NK-92 treated with Interleukin-12 subunit alpha and Interleukin-12 subunit beta, amount 100 ng/mL, for 24 hours (cell line): ENCODE measurements around the gene INSIG1.

Source experiments
- DNase-seq: peaks from one replicate; lab custom pipeline; 2025; lab: John Stamatoyannopoulos, UW

Gene INSIG1

DNA sequence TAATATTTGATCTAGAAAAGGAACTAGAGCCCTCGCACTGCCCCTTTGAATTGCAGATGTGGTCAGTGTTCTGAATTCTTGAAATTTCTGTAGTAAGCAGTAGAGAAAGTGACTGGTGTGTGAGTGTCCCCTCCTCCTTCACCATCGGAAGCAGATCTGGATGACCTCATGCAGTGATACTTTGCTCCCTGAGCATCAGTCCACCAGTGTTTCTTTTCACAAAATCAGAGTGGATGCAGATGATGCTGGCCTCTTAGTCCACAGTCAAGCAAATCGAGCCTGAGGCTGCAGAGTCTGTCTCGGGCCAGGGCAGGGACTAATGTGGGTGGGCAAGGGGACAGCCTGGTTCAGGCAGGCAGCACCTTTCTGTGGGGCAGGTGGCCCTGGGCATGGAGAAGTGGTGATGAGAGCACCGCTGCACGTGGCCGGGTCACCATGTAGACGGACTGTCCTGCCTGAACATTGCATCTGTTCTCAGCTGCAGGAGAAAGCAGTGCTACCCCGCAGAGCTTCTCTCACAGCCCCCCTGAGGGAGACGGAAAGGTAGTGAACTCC lies 5.4 kb downstream of the INSIG1 start:
- DNase-seq = no peak

DNA sequence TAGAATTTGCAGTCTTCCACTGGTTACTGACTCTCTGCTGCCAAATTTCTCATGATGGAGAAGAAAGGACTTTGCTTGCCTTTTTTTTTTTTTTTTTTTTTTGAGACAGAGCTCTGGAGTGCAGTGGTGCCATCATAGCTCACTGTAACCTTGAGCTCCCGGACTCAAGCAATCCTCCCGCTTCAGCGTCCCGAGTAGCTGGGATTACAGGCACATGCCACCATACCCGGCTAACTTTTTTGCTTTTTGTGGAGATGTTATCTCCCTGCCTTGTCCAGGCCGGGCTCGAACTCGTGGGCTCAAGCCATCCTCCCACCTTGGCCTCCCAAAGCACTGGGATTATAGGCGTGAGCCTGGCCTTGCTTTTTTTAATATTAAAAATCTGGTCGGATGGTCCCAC lies 6.2 kb downstream of the INSIG1 start:
- DNase-seq = no peak

DNA sequence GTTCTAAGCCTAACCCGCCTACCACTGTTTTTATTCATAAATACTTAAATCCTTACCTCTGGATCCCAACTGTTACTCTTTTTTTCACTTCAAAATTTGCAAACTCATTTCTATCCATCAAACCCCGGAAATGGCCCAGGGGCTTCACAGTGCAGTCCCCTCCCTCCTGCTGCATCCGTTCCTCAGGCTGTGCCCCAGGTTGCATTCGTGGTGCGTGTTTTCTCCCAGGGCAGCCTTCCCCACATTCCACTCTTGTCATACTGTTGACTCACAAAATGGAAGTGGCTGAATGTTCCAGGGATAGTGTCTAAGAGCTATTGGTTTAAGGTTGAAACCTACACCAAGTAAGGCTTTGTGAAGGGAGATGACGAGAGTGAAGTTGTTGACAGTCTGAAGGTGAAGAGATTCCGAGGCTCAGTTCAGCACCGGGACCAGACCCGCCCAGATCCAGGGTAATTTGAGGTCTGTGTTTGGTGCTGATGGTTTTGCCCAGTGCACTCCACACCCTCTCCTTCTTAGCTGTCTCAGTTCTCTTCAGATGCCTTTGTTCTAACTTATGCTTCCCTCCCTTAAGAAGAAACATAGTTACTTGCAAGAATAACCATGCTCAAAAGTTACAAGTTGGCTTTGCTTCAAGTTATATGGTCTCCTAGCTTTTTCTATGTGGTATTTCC lies 7.7 kb downstream of the INSIG1 start:
- no peak for DNase-seq

DNA sequence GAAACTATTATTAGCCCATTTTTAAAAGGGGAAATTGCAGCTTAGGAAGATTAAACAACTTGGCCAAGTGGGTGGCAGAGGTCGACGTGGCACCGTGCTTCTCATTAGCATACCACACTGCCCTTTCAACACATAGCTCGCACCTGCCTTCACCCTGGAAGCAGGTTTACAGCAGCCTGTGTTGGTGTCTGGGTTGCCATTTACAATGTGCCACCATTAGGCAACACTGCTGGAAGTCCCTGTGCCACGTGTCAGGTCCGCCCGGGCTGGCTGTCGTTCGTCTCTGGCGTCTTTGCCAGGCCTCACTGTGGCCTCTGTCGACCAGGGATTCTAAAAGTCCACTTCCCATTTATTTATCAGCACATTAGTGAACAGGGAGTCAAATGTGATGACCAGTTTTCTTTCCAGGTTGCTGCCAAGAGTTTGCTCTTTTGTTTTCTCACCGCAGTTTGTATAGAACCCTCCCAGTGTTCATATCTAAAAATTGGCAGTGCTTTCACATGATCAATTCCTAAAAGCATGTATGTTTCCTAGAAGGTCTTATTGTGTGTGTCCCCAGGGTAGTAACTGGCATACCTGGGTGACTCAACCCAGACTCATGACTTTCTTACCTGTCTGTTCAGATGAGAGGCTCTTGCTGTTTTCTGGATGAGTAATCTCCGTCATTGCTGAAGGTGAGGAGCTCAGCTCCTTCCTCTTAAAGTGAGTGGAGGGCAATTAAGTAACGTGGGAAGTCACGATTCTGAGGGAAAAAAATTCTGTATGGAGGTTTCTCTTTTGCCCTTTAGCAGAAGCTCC lies 9.2 kb downstream of the INSIG1 start:
- no peak for DNase-seq

DNA sequence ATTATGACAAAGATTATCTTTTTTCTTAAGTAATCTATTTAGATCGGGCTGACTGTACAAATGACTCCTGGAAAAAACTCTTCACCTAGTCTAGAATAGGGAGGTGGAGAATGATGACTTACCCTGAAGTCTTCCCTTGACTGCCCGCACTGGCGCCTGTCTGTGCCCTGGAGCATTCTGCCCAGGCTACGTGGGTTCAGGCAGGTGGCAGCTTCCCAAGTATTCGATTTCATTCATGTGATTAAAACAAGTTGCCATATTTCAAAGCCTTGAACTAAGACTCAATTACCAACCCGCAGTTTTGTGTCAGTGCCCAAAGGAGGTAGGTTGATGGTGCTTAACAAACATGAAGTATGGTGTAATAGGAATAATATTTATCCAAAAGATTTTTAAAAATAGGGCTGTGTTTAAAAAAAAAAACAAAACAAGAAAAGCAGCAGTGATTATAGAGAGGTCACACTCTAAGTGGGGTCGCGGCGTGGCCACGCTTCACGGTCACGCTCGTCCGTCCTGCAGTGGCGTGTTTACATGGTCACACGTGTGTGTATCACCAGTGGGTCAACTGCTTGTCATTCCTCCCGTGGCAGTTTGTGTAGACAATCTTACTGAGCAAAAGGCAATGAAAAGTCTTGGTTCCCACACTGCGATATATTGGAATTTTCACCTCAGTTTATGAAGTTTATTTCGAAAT lies 10.8 kb downstream of the INSIG1 start:
- DNase-seq = no peak

DNA sequence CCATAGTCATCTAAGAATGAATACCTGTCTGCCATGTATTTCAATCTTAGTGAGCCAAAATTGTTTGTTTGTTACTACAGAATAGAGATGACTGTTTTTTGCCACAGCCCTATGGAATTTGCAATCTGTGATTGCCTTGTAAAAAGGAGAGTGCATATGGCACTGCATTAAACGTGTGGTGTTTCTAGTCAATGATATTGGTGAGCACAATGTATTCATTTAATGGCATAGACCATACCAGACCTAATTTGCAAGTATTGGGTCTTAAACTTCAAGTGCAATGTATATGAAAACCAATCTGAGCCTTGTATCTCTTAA lies 11.3 kb downstream of the INSIG1 start:
- no peak for DNase-seq

DNA sequence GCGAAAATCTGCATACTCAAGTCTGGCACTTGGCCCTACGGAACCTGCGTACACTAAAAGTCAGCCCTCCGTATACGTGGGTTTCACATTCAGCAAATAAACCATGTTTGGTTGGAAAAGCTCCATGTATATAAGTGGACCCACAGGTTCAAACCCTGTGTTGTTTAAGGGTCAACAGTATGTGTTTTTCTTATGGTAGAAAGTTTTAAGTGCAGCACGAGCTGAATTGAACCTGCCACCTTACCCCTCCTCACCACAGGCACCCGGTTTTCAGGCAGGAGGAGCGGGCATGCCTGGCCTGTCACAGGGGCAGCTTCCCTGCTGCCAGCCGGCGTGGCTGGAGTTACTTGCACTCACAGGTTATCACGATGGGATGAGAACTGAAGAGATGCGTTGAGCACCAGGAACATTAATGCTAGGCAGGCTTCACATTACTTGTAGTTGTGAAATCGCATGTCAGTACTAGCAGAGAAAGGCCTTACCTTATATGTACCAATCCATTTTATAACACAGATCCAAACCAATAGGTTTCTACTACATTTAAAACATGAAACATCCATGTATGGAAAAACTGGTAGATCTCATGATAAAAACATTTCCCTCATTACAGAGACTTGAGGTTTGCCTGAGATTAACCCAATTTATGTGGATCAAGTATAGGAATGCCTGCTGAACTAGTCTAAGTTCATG lies 12.9 kb downstream of the INSIG1 start:
- DNase-seq = no peak

DNA sequence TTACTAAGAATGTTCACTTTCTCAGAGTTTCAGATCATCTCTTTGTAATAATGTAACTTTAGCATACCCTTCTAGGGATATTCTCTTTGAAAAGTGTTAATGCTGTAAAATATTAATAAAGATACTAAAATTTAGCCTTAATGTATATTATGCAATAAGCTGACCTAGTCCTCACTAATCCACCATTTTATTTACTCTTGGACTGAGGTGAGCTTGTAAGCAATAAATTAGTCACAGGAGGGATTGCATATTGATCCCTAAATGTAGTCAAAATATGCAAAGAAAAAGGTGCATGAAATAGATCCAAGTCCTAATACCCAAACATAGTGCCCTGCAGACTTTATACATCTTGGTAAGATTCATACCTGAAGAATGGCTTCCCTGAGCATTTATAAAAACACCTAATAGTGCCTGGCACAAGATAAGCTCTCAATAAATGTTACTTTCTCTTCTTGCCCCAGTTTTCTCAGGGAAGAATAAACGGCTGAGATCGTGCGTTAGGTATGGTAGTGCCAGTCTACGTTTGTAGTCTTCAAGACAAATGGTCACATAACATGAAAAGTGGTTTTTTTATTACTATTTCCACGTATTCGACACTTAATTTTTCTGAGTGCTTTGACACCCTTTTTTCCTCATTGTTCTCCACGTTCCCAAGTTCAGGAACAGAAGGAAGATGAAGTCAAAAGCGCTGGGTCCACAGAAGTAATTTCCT lies 14.3 kb downstream of the INSIG1 start:
- DNase-seq = no peak

DNA sequence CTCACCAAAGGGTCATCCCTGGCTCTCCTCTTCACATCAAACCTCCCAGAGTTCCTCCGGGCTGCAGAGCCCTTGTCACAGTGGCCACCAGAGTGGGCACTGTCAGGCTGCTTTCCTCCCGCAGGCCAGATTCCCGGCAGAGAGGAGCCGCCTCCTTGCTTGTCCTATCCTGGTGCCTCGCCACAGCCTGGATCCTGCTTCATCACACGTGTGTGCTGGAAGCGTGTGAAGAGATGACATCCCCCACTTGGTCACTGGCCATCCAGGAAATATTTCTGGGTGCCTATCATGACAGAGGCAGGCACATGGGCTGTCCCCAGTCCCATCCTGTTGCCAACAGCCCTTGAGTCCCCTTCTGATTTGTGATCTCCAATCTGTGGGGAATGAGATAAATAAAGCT lies 15.0 kb downstream of the INSIG1 start:
- no peak for DNase-seq

DNA sequence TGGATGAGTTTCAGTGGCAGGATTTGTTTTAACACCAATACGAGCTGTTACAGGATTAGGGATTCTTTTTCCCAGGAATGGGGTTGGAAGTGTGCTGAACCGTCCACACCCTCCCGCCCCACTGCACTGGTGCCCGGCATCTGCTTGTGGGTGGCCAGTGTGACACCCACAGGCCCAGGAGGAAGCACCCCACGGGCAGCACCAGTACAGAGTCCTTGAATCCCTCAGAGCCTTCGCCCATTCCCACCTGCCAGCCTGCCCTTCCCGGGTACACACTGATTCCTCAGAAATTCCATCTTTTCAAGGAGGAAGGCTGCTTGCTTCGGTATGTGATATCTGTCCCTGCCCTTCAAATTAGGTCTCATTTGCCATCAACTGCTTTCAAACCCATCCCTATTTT lies 15.4 kb downstream of the INSIG1 start:
- DNase-seq = no peak

DNA sequence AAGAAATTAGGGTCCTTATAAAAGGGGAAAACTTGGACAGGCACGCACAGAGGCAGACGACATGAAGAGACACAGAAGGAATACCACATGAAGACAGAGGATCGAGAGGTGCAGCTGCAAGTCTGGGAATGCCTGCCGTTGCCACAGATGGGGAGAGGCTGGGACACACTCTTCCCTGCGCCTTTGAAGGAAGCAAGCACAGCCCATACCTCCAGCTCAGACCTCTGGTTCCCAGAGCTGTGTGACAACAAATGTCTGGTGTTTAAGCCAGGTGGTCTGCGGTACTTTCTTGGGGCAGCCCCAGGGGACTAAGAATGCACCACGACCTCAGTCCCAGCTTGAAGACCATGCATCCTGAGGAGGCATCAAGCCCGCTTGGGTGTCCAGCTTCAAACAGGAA lies 18.3 kb downstream of the INSIG1 start:
- no peak for DNase-seq

DNA sequence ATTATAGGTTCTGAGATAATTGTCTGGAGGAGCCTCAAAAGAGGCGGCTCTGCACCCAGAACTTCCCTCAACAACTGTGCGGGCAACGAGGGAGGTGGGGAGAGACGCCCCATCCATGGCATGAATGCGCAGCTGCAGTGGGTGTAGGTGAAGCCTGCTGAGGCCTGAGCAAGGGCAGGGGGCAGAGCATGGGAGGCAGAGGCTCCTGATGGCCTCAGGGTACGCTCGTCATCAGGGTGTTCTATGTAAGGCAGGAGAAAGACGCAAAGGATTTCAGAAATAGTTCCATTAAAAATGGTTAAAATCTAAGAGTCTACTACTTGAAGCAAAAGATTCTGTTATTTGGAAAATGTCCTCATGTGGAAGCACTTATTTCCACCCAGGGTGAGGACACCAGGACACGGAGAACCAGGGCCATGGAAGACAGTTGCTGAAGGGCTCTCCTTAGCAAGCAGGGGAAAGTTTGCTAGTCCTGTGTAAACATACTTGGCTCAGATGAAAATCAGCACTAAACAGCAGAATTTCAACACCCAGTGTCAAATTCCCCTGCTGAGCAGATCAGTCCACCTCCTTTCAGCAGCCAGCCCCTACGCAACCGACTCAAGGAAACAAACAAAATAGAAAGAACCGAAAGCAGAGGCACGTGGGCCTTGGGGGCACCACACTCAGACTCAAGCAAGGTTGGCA lies 18.9 kb downstream of the INSIG1 start:
- DNase-seq = no peak

DNA sequence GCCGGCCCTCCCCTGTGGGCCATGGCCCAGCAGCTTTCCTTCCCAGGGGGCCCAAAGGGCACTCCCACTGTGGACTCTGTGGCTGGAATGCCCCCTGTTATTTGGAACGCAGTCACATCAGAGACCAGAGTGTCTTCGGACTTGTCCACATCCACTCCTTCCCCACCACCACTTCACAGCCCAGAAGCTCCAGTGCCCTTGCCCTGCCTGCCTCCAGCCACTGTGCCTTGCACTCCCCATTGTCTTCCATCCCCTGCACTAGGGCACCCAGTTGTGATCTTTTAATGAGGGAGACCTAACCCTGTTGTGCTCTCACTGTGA lies 19.4 kb downstream of the INSIG1 start:
- no peak for DNase-seq

DNA sequence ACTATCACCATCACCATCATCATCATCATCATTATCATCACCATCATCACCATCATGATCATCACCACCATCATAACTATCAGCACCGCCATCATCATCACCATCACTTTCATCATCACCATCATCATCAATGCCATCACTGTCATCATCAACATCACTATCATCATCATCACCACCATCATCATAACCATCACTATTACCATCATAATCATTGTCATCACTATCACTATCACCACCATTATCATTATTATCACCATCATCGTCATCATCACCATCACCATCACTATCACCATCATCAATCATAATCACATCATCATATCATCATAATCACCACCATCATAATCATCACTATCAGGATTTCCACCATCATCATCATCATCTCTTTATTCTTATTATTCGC lies 20.6 kb downstream of the INSIG1 start:
- no peak for DNase-seq

DNA sequence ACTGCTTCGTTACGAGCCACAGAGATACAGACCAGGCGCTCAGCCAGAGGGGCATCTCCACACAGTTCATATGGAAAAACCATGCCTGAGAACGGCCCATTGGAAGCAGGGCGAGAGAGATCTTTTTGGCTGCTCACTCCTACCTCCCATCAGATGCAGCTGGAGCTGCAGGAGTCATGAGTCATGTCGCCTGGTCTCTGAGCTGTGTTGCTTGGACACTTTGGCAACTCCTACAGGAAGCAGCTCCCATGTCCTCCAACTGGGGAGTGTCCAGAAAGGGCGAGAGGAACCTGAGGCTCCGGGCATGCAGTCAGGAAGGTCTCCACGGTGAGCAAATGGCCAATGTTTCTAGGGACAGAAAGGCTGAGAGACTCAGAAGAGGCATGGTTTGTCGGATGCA lies 24.9 kb downstream of the INSIG1 start:
- no peak for DNase-seq

DNA sequence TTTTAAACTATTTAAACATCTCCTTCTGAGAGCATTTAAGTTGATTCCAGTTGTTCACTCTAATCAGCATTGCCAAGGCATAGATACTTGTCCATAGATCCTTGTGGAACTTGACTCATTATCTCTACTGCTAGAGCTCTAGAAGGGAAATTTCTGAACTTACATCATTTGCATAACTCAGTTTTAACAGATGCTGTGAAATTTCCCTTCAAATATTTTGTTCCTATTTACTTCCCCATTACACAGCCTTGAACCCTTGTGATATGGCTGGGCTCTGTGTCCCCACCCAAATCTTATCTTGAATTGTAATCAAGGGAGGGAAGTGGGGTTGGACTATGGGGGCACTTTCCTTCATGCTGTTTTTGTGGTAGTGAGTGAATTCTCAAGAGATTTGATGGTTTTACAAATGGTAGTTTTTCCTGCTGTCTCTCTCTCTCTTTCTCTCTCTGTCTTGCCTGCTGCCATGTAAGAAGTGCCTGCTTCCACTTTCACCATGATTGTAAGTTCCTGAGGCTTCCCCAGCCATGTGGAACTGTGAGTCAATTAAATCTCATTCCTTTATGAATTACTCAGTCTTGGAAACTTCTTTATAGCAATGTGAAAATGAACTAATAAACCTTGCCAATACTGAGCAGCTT lies 25.4 kb downstream of the INSIG1 start:
- no peak for DNase-seq

DNA sequence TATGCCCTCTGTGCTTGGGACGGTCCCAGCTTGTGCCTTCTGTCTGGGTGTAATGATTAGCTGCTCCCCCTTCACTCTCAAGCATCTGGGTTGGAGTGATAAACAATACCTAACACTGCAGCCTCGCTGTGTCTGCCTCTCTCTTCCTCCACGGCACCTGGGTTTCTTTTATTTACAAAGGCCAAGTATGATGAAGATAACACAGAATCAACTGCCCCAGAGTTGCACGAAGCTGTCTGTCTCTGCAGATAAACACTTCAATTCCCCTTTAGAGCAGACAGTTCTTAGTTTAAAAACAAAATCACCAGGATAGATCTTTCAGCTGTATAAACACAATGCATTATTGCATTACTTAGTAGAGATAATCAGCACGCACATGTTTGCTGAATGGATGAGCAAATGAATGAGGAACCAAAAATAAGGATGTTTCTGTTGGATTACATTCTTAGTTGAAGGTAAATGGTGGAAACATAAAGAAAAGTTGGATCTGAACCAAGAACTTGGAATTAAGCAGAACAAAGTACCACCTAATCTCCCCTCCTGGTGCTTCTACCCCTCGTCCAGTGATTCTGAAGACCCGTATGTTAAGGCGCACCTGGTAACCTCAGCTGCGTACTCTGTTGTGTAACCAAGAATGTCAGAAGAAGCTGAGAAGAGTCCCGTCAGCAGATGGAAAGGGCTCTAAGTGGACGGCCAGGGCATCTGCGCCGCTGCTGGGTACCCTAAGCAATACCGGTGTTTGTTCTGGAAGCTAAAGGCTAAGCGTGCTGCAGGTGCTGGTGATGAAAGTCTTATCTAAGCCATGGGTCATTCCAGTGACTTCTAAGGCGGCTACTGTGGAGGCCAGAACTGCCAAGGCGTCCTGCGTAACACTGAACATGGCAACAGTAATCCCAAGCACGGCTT lies 26.6 kb downstream of the INSIG1 start:
- DNase-seq = no peak

DNA sequence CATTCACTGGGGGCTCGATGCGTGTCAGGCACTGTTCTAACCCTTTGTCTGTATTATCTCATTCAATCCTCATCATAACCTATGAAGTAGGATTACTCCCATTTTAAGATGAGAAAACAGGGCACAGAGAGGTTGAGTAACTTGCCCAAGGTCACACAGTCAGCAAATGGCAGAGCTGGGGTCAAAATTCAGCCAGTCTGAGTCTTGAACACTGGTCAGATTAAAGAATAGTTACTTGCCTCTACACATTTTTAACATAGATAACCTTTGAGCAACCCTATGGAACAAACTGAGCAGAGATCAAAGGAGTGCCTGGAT lies 27.2 kb downstream of the INSIG1 start:
- no peak for DNase-seq

DNA sequence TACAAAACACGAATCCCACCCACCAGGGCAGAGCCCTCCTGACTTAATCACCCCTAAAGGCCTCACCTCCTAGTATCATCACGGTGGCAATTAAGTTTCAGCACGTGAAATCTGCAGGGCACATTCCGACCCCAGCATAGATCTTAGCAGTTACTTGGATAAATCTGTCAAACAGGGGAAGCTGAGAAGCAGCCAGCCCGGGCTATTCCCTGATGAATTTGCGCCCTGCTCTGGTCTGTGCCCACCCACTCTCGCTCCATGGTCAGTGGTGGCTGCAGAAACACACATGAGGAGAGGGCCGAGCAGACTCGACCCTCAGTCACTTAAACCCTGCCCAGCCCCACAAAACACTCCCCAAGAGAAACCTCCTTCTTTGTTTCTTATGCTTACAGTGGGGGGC lies 28.7 kb downstream of the INSIG1 start:
- no peak for DNase-seq
